Endothelial cell of umbilical vein (primary cell): ENCODE data around the gene EIF4E1B. TPM values are rescaled to one million over a fixed set of nuclear protein-coding genes. Genes with fewer than 3 reads are reported as not detected.
A peak's percentile ranks its signal among the peaks of the same experiment; 100 is the strongest.

Experiments
- BruUV-seq: library from RNA; stranded (reverse); fragments of 400-500 nt; replicated peaks from 2 replicates; lab custom pipeline; 2021; lab: Mats Ljungman, UMichigan
- CTCF ChIA-PET: fragments of 300-600, 350-600 bp; sonication (Branson Sonifier 250); formaldehyde crosslinking; loops from one replicate; lab custom pipeline; 2021; ENCODE audit warnings: antibody characterized with exemption, inconsistent platforms; lab: Charles Lee
- POLR2A ChIA-PET: fragments of 300-600, 350-600 bp; sonication (Branson Sonifier 250); formaldehyde crosslinking; loops from one replicate; lab custom pipeline; 2021; ENCODE audit warnings: antibody characterized with exemption, inconsistent platforms; lab: Charles Lee
- DNase-seq: peaks from one replicate; pipeline ENCODE4 v3.0.0-alpha.2; 2011; ENCODE audit warnings: low read depth, low spot score
- FAIRE-seq: peaks from 2 replicates; lab custom pipeline; 2011; peaks lifted over from hg19 to GRCh38; lab: Jason Lieb, UNC
- H2AFZ ChIP-seq: 2 replicates; pipeline ENCODE4 v1.6.0; 2012; ENCODE audit warnings: low read depth, low read length, control low read depth, inconsistent platforms
- H3K27ac ChIP-seq: 2 replicates; pipeline ENCODE4 v1.5.1; 2011; ENCODE audit warnings: low read depth, mild to moderate bottlenecking, control low read depth, low read length, moderate library complexity; ENCODE audit not compliant: insufficient read depth
- H3K27me3 ChIP-seq, 2 experiments: 2 replicates each; pipeline versions ENCODE4 v1.6.0 to v1.6.1; 2011; ENCODE audit warnings: low read length in 2 of 2, mixed read lengths in 1 of 2; ENCODE audit not compliant: control insufficient read depth in 2 of 2, insufficient read depth in 2 of 2
- H3K36me3 ChIP-seq, 2 experiments: 2 replicates in 1 of 2; 3 replicates in 1 of 2; pipeline ENCODE4 v1.5.1; 2011; ENCODE audit warnings: low read length in 2 of 2, mild to moderate bottlenecking in 1 of 2, moderate library complexity in 1 of 2; ENCODE audit not compliant: control insufficient read depth in 2 of 2, insufficient read depth in 2 of 2; ENCODE audit errors: extremely low read depth in 1 of 2
- H3K4me1 ChIP-seq: 3 replicates; pipeline ENCODE4 v1.5.1; 2011; ENCODE audit warnings: mild to moderate bottlenecking, low read length; ENCODE audit not compliant: control insufficient read depth, insufficient read depth; ENCODE audit errors: extremely low read depth
- H3K4me2 ChIP-seq: 2 replicates; pipeline ENCODE4 v1.6.1; 2011; ENCODE audit warnings: low read length, control low read depth, mixed read lengths; ENCODE audit not compliant: insufficient read depth
- H3K4me3 ChIP-seq, 3 experiments: fragments of 200-600 bp in 1 of 3; sonication (generic), shearing (Covaris generic) in 1 of 3; replicated peaks in 1 of 3; 2 replicates each; pipeline ENCODE4 v1.5.1; 2011 to 2016; ENCODE audit warnings: control low read depth in 3 of 3, low read length in 3 of 3, mild to moderate bottlenecking in 2 of 3, inconsistent platforms in 1 of 3, low read depth in 1 of 3, moderate library complexity in 1 of 3; ENCODE audit not compliant: insufficient read depth in 1 of 3
- H3K79me2 ChIP-seq: 2 replicates; pipeline ENCODE4 v1.6.0; 2012; ENCODE audit warnings: low read length, inconsistent platforms; ENCODE audit not compliant: control insufficient read depth, insufficient read depth
- H3K9ac ChIP-seq: replicated peaks from 2 replicates; pipeline ENCODE3; 2011; ENCODE audit warnings: low read length, control low read depth; ENCODE audit not compliant: insufficient read depth; ENCODE audit errors: extremely low read depth
- H3K9me1 ChIP-seq: replicated peaks from 3 replicates; pipeline ENCODE4 v1.6.0; 2011; ENCODE audit warnings: mild to moderate bottlenecking, low read length; ENCODE audit not compliant: control insufficient read depth, insufficient read depth; ENCODE audit errors: extremely low read depth
- H3K9me3 ChIP-seq: replicated peaks from 2 replicates; pipeline ENCODE4 v1.5.1; 2012; ENCODE audit warnings: low read length, inconsistent platforms; ENCODE audit not compliant: control insufficient read depth, insufficient read depth
- H4K20me1 ChIP-seq: replicated peaks from 2 replicates; pipeline ENCODE3; 2011; ENCODE audit warnings: mild to moderate bottlenecking, low read length; ENCODE audit not compliant: control insufficient read depth, insufficient read depth; ENCODE audit errors: extremely low read depth
- CTCF ChIP-seq, 2 donors: IDR thresholded peaks; 1 replicate in 1 of 2; 2 replicates in 1 of 2; pipeline ENCODE4 v1.5.1; 2011; ENCODE audit warnings: low read length in 2 of 2, mild to moderate bottlenecking in 2 of 2, moderate library complexity in 2 of 2, control low read depth in 1 of 2, inconsistent platforms in 1 of 2, low read depth in 1 of 2; ENCODE audit not compliant: insufficient read depth in 1 of 2; ENCODE audit errors: extremely low read depth in 1 of 2
- EZH2 ChIP-seq: IDR thresholded peaks from 2 replicates; pipeline ENCODE4 v1.6.1; 2012; ENCODE audit warnings: borderline replicate concordance, low read depth, mild to moderate bottlenecking, moderate library complexity, low read length, inconsistent platforms; ENCODE audit not compliant: severe bottlenecking
- FOS ChIP-seq: IDR thresholded peaks from 2 replicates; pipeline ENCODE4 v1.6.1; 2011; ENCODE audit warnings: mild to moderate bottlenecking, low read length, moderate library complexity, borderline replicate concordance; ENCODE audit not compliant: insufficient read depth
- GATA2 ChIP-seq: IDR thresholded peaks from 2 replicates; pipeline ENCODE4 v1.7.0; 2011; ENCODE audit warnings: low read depth, mild to moderate bottlenecking, moderate library complexity, mixed read lengths, low read length; ENCODE audit not compliant: insufficient read length, insufficient read depth
- JUN ChIP-seq: IDR thresholded peaks from 2 replicates; pipeline ENCODE4 v1.6.1; 2011; ENCODE audit warnings: borderline replicate concordance, low read depth; ENCODE audit not compliant: insufficient read length, insufficient read depth
- MAX ChIP-seq: IDR thresholded peaks from 2 replicates; pipeline ENCODE4 v1.6.1; 2011; ENCODE audit not compliant: insufficient read depth, insufficient read length
- MYC ChIP-seq: IDR thresholded peaks from one replicate; pipeline ENCODE4 v1.6.1; 2011; ENCODE audit warnings: mild to moderate bottlenecking, low read depth, low read length
- POLR2A ChIP-seq: IDR thresholded peaks from 2 replicates; pipeline ENCODE4 v1.6.1; 2012; ENCODE audit warnings: low read depth, mild to moderate bottlenecking, control low read depth, low read length
- POLR2AphosphoS5 ChIP-seq: IDR thresholded peaks from 2 replicates; pipeline ENCODE4 v1.6.1; 2012; ENCODE audit warnings: low read depth, mild to moderate bottlenecking, control low read depth, low read length, moderate library complexity; ENCODE audit not compliant: insufficient read depth
- dilution Hi-C: fragments of 300-500 bp; cut with MboI; formaldehyde crosslinking; loops from one replicate; pipeline ENCODE4 v1.15.0; 2019; ENCODE audit warnings: low sequenced_read_pairs; ENCODE audit not compliant: extremely low pct_ligation_motif_present
- intact Hi-C: fragments of 100-400 bp; cut with micrococcal nuclease; formaldehyde crosslinking; loops from one replicate; pipeline ENCODE4 v1.10.0; 2022
- polyA plus RNA-seq, 4 experiments: library from polyadenylated mRNA; depleted of rRNA in 3 of 4; stranded (reverse) in 3 of 4; unstranded in 1 of 4; fragments of >200 nt; gene quantifications; 2 replicates each; pipeline versions ENCODE4 v1.2.1 to v1.2.3, GENCODE V29; 2011 to 2012; ENCODE audit warnings: missing spikeins in 1 of 4
- total RNA-seq: library from RNA; stranded (reverse); gene quantifications from 2 replicates; pipeline ENCODE4 v1.2.3, GENCODE V29; 2021

The EIF4E1B gene
- total and polyA plus RNA-seq, 2 donors (not counting 3 experiments of a cell fraction or from before 2014, with no cell fraction given), result not detected

- no peak for TF ChIP-seq MAX
- TF ChIP-seq JUN, result no peak
- TF ChIP-seq EZH2, result no peak
- no peak for TF ChIP-seq MYC
- TF ChIP-seq POLR2AphosphoS5, result no peak
- TF ChIP-seq POLR2A, result no peak
- no peak for TF ChIP-seq CTCF (IDR thresholded peaks at IDR 0.05; ENCODE audit: extremely low read depth in 1 of 2, insufficient read depth in 1 of 2, low read depth in 1 of 2, low read length in 2 of 2)
- TF ChIP-seq GATA2, result no peak
- no peak for TF ChIP-seq FOS
- H3K79me2 ChIP-seq, result no peaks in the 10 kb centered on the region
- H3K4me2 ChIP-seq, result peak overlapping the region; percentile 26
- H4K20me1 ChIP-seq, result no peaks in the 10 kb centered on the region
- H2AFZ ChIP-seq, result no peak overlapping the region
- intact Hi-C loops (loop anchor here (1.0 kb wide), 2 partner anchors 10 to 16 kb away; no protein-coding TSS in a partner anchor), dilution Hi-C loops (no loop called here)
- H3K9ac ChIP-seq, result no peak overlapping the region
- BruUV-seq, result no TSS peak
- no peaks in the 10 kb centered on the region for H3K36me3 ChIP-seq
- DNase-seq (no peak), FAIRE-seq (peak; percentile 37)
- H3K9me1 ChIP-seq, result no peaks in the 10 kb centered on the region
- H3K27ac ChIP-seq, result no peak overlapping the region
- ChIA-PET POLR2A (no interaction called here), CTCF (interaction anchor here (1.0 to 2.9 kb wide), 7 partner anchors 9 to 214 kb away, joined by 3 to 14 read pairs (median 9); partner anchors contain the start of gene TSPAN17)
- H3K4me1 ChIP-seq, result no peaks in the 10 kb centered on the region
- H3K9me3 ChIP-seq, result no peaks in the 10 kb centered on the region
- H3K4me3 ChIP-seq, result peak overlapping the region in 2 of 3 experiments; percentile 1 to 18
- H3K27me3 ChIP-seq, result peaks cover 61 to 67% of the 10 kb centered on the region in 2 experiments
These were observed 277 bp downstream of the EIF4E1B start for GRCh38 chr5:176630681-176631222.
